Measurements from ENCODE around the gene SLC25A45.

Gene SLC25A45

GRCh38 chr11:65382033-65382803, at the start of gene SLC25A45:
Gene SLC25A45, minus strand, starts transcription at chr11:65382646. Its CDS starts 695 bp downstream, at chr11:65381951.
- peak; percentile 76 for DNase-seq (ENCODE audit: low spot score)

GRCh38 chr11:65431451-65432099, 49.1 kb upstream of the SLC25A45 start:
- no peak for DNase-seq (ENCODE audit: low spot score)

GRCh38 chr11:65430406-65431217, 48.2 kb upstream of the SLC25A45 start:
- DNase-seq (ENCODE audit: low spot score) = no peak

- DNase-seq (ENCODE audit: low spot score) = no peak
These were observed 47.4 kb upstream of the SLC25A45 start for GRCh38 chr11:65429724-65430405.

GRCh38 chr11:65429068-65429681, 46.7 kb upstream of the SLC25A45 start:
- no peak for DNase-seq (ENCODE audit: low spot score)

- DNase-seq (ENCODE audit: low spot score) = no peak
These were observed 46.2 kb upstream of the SLC25A45 start for GRCh38 chr11:65428578-65429067.

- DNase-seq (ENCODE audit: low spot score) = no peak
These were observed 45.5 kb upstream of the SLC25A45 start for GRCh38 chr11:65427691-65428577.

- DNase-seq (ENCODE audit: low spot score) = peak; percentile 44
These were observed 44.6 kb upstream of the SLC25A45 start for GRCh38 chr11:65426839-65427690.

GRCh38 chr11:65425971-65426838, 43.8 kb upstream of the SLC25A45 start:
- no peak for DNase-seq (ENCODE audit: low spot score)

- peak; percentile 49 for DNase-seq (ENCODE audit: low spot score)
These were observed 42.9 kb upstream of the SLC25A45 start for GRCh38 chr11:65425105-65425970.

GRCh38 chr11:65424205-65425104, 42.0 kb upstream of the SLC25A45 start:
- DNase-seq (ENCODE audit: low spot score) = no peak

- peak; percentile 44 for DNase-seq (ENCODE audit: low spot score)
These were observed 41.2 kb upstream of the SLC25A45 start for GRCh38 chr11:65423516-65424204.

GRCh38 chr11:65422633-65423515, 40.4 kb upstream of the SLC25A45 start, which contains the start of gene NEAT1:
Gene NEAT1, plus strand, starts transcription at chr11:65422798.
- peak; percentile 94 for DNase-seq (ENCODE audit: low spot score)

- peak; percentile 98 for DNase-seq (ENCODE audit: low spot score)
These were observed 39.6 kb upstream of the SLC25A45 start for GRCh38 chr11:65421794-65422632.
